H9 (cell line): ENCODE data around the gene CHAF1A. TPM values are rescaled to one million over a fixed set of nuclear protein-coding genes. Genes with fewer than 3 reads are reported as not detected.

Source experiments
- DNase-seq: peaks from one replicate; pipeline ENCODE4 v3.0.0-alpha.2; 2017
- H2AFZ ChIP-seq: one replicate; pipeline ENCODE4 v1.6.1; 2013; ENCODE audit warnings: mild to moderate bottlenecking, low read length, control low read depth, moderate library complexity
- H2AK5ac ChIP-seq: 2 replicates; pipeline ENCODE4 v1.6.1; 2013; ENCODE audit warnings: low read length, control low read depth, mixed read lengths; ENCODE audit not compliant: insufficient read length
- H2BK120ac ChIP-seq: one replicate; pipeline ENCODE4 v1.6.1; 2013; ENCODE audit warnings: low read depth, mild to moderate bottlenecking, low read length, control low read depth, inconsistent platforms; ENCODE audit not compliant: poor library complexity, severe bottlenecking
- H2BK12ac ChIP-seq: 2 replicates; pipeline ENCODE4 v1.6.1; 2013; ENCODE audit warnings: low read length, control low read depth, mixed read lengths, low read depth; ENCODE audit not compliant: insufficient read length
- H2BK15ac ChIP-seq: 2 replicates; pipeline ENCODE4 v1.6.1; 2013; ENCODE audit warnings: low read depth, low read length, control low read depth
- H2BK20ac ChIP-seq: one replicate; pipeline ENCODE4 v1.6.1; 2013; ENCODE audit warnings: low read depth, mild to moderate bottlenecking, low read length, control low read depth, inconsistent platforms; ENCODE audit not compliant: poor library complexity, severe bottlenecking
- H2BK5ac ChIP-seq: 2 replicates; pipeline ENCODE4 v1.6.1; 2013; ENCODE audit warnings: low read length, control low read depth, mixed read lengths; ENCODE audit not compliant: insufficient read length
- H3K14ac ChIP-seq: 2 replicates; pipeline ENCODE4 v1.6.1; 2013; ENCODE audit warnings: low read length, control low read depth; ENCODE audit not compliant: insufficient read depth
- H3K18ac ChIP-seq: 2 replicates; pipeline ENCODE4 v1.6.1; 2013; ENCODE audit warnings: low read depth, mild to moderate bottlenecking, mixed read lengths, low read length, control low read depth; ENCODE audit not compliant: insufficient read length
- H3K23ac ChIP-seq: 2 replicates; pipeline ENCODE4 v1.6.1; 2013; ENCODE audit warnings: low read length, control low read depth, mixed read lengths, low read depth; ENCODE audit not compliant: insufficient read length
- H3K23me2 ChIP-seq: 2 replicates; pipeline ENCODE4 v1.6.1; 2013; ENCODE audit warnings: low read depth, mild to moderate bottlenecking, mixed read lengths, low read length, control low read depth; ENCODE audit not compliant: insufficient read length, poor library complexity, severe bottlenecking
- H3K27ac ChIP-seq: 2 replicates; pipeline ENCODE4 v1.5.1; 2013; ENCODE audit warnings: low read length, control low read depth, mixed read lengths, low read depth; ENCODE audit not compliant: insufficient read length
- H3K27me3 ChIP-seq: 2 replicates; pipeline ENCODE4 v1.6.1; 2013; ENCODE audit warnings: low read length, control low read depth, inconsistent platforms; ENCODE audit not compliant: insufficient read depth
- H3K4ac ChIP-seq: 2 replicates; pipeline ENCODE4 v1.6.1; 2013; ENCODE audit warnings: low read depth, mild to moderate bottlenecking, control low read depth, inconsistent platforms, low read length, moderate library complexity
- H3K4me1 ChIP-seq: 2 replicates; pipeline ENCODE4 v1.6.1; 2013; ENCODE audit warnings: low read length, control low read depth, inconsistent platforms; ENCODE audit not compliant: insufficient read depth
- H3K4me2 ChIP-seq: 2 replicates; pipeline ENCODE4 v1.6.1; 2013; ENCODE audit warnings: low read length, control low read depth, mixed read lengths; ENCODE audit not compliant: insufficient read length, insufficient read depth
- H3K56ac ChIP-seq: 2 replicates; pipeline ENCODE4 v1.6.1; 2013; ENCODE audit warnings: low read depth, mild to moderate bottlenecking, mixed read lengths, low read length, control low read depth; ENCODE audit not compliant: insufficient read length
- H3K79me1 ChIP-seq: 2 replicates; pipeline ENCODE4 v1.6.1; 2013; ENCODE audit warnings: low read depth, mild to moderate bottlenecking, moderate library complexity, low read length, control low read depth, inconsistent platforms; ENCODE audit not compliant: insufficient read depth, poor library complexity, severe bottlenecking
- H3K79me2 ChIP-seq: 2 replicates; pipeline ENCODE4 v1.6.1; 2013; ENCODE audit warnings: low read length, control low read depth, inconsistent platforms; ENCODE audit not compliant: insufficient read depth
- H3K9ac ChIP-seq: 2 replicates; pipeline ENCODE4 v1.6.1; 2013; ENCODE audit warnings: low read length, control low read depth, mixed read lengths; ENCODE audit not compliant: insufficient read length; ENCODE audit errors: extremely low read depth
- H3K9me3 ChIP-seq: one replicate; pipeline ENCODE4 v1.6.1; 2013; ENCODE audit warnings: low read depth, low read length, inconsistent platforms; ENCODE audit not compliant: control insufficient read depth
- H3T11ph ChIP-seq: one replicate; pipeline ENCODE4 v1.6.1; 2013; ENCODE audit warnings: mild to moderate bottlenecking, low read length, control low read depth, inconsistent platforms
- H4K20me1 ChIP-seq: one replicate; pipeline ENCODE4 v1.6.1; 2013; ENCODE audit not compliant: control insufficient read depth, insufficient read length, insufficient read depth
- H4K5ac ChIP-seq: 2 replicates; pipeline ENCODE4 v1.6.1; 2013; ENCODE audit warnings: low read depth, mild to moderate bottlenecking, mixed read lengths, low read length, control low read depth; ENCODE audit not compliant: insufficient read length
- H4K8ac ChIP-seq: replicated peaks from 2 replicates; pipeline ENCODE4 v1.6.1; 2013; ENCODE audit warnings: low read length, control low read depth, mixed read lengths, low read depth; ENCODE audit not compliant: insufficient read length
- H4K91ac ChIP-seq: 2 replicates; pipeline ENCODE4 v1.6.1; 2013; ENCODE audit warnings: low read depth, mild to moderate bottlenecking, moderate library complexity, mixed read lengths, low read length, control low read depth; ENCODE audit not compliant: insufficient read length
- H3K27ac Mint-ChIP-seq, 3 experiments: 2 replicates in 2 of 3; 3 replicates in 1 of 3; pipeline ENCODE4 v1.8.0; 2020 to 2021; ENCODE audit warnings: mixed read lengths in 3 of 3, mild to moderate bottlenecking in 1 of 3, moderate library complexity in 1 of 3
- H3K27me3 Mint-ChIP-seq: 2 replicates; pipeline ENCODE4 v1.8.0; 2021; ENCODE audit warnings: low read depth, mild to moderate bottlenecking, moderate library complexity, mixed read lengths
- H3K36me3 Mint-ChIP-seq, 3 experiments: 2 replicates in 2 of 3; 3 replicates in 1 of 3; pipeline ENCODE4 v1.8.0; 2020 to 2021; ENCODE audit warnings: low read depth in 3 of 3, mixed read lengths in 3 of 3; ENCODE audit not compliant: insufficient read depth in 1 of 3
- H3K4me1 Mint-ChIP-seq, 2 experiments: 2 replicates each; pipeline ENCODE4 v1.8.0; 2020; ENCODE audit warnings: mixed read lengths in 2 of 2
- H3K4me3 Mint-ChIP-seq, 2 experiments: 2 replicates in 1 of 2; 3 replicates in 1 of 2; pipeline ENCODE4 v1.8.0; 2020 to 2021; ENCODE audit warnings: mild to moderate bottlenecking in 2 of 2, mixed read lengths in 2 of 2, moderate library complexity in 1 of 2
- H3K9me3 Mint-ChIP-seq, 2 experiments: 2 replicates in 1 of 2; 3 replicates in 1 of 2; pipeline ENCODE4 v1.8.0; 2020; ENCODE audit warnings: mild to moderate bottlenecking in 2 of 2, mixed read lengths in 2 of 2, moderate library complexity in 1 of 2
- CTCF ChIP-seq: fragments of 200-600 bp; sonication (generic); conservative IDR thresholded peaks from 3 replicates; pipeline ENCODE4 v1.8.0; 2021; ENCODE audit warnings: antibody characterized with exemption, mild to moderate bottlenecking
- whole genome bisulfite sequencing: extraction: QIAGEN DNeasy Blood & Tissue Kit; methylation state at CpG from one replicate; pipeline ENCODE4 v1.1.7; 2013; ENCODE audit warnings: missing lambda C conversion rate, low lambda C conversion rate, mixed read lengths; ENCODE audit not compliant: insufficient read length; ENCODE audit errors: extremely low coverage; 5-methylcytosine and 5-hydroxymethylcytosine counted together
- total RNA-seq: library from RNA; stranded (reverse); gene quantifications from 2 replicates; pipeline ENCODE4 v1.2.1, GENCODE V29; 2021

CHAF1A gene
- total RNA-seq, 1 experiment from 2014 or later: 143 TPM

DNA sequence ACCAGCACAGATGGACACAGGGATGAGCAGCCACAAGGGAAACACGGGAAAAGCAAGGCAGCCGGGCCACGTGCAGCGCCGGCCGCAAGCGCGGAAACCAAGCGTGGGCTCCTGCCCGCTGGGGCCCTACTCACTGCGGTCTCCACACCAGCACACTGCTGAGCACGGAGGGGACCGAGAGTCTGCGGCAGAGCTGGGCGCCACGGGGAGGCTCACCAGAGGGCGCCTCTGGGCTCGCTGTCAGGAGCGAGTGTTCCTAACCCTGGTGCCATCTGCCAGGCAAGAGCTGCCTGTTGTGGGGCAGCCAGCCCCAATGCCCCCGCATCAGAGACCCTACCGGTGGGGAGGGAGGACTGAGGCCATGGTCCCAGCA, 32.6 kb upstream of the CHAF1A start:
- Histone ChIP-seq H2AK5ac (no peak overlapping the region), H4K20me1 (no peaks in the 10 kb centered on the region), H4K91ac (no peak overlapping the region), H3K4ac (no peak overlapping the region), H3K27me3 (no peaks in the 10 kb centered on the region), H3K79me2 (no peaks in the 10 kb centered on the region; the same call in 1 of the 2 replicates), H3K23ac (no peak overlapping the region), H3K9me3 (no peaks in the 10 kb centered on the region), H2BK5ac (no peak overlapping the region), H2BK20ac (no peak overlapping the region), H4K8ac (no peak overlapping the region), H2AFZ (no peak overlapping the region), H2BK15ac (no peak overlapping the region), H3K18ac (peak overlapping the region; percentile 13), H3K14ac (peak overlapping the region; percentile 16; the same call in 1 of the 2 replicates), H3K23me2 (no peaks in the 10 kb centered on the region), H3T11ph (no peak overlapping the region), H3K9ac (no peak overlapping the region), H2BK12ac (no peak overlapping the region), H3K27ac (no peak overlapping the region), H3K56ac (no peak overlapping the region), H3K4me1 (no peaks in the 10 kb centered on the region; the same call in 1 of the 2 replicates), H4K5ac (no peak overlapping the region), H2BK120ac (no peak overlapping the region), H3K79me1 (peaks cover 4% of the 10 kb centered on the region), H3K4me2 (no peak overlapping the region)
- WGBS: no CpG with 5 or more reads among the region's 21 CpGs
- peak; percentile 73 for DNase-seq
- Mint-ChIP-seq H3K27ac (no peak overlapping the region; a peak in 1 of 7 replicates), H3K4me3 (no peak overlapping the region), H3K9me3 (no peaks in the 10 kb centered on the region), H3K4me1 (peaks cover 13 to 24% of the 10 kb centered on the region in 2 experiments), H3K36me3 (peaks cover 3 to 16% (median 8%) of the 10 kb centered on the region in 3 experiments; a peak in 4 of 7 replicates), H3K27me3 (peaks cover 4% of the 10 kb centered on the region; the same call in 1 of the 2 replicates)
- peak; percentile 51 for TF ChIP-seq CTCF
